IMR-90 (cell line): ENCODE data around the gene CRYBB1. TPM values are rescaled to one million over a fixed set of nuclear protein-coding genes. Genes with fewer than 3 reads are reported as not detected.

Experiments
- ATAC-seq: fragments of 200-7000 bp; cut with Tn5 transposase; 2 replicates; pipeline ENCODE4 v1.9.1; 2020; ENCODE audit warnings: low read depth, mild to moderate bottlenecking, moderate library complexity
- BruUV-seq: library from RNA; stranded (reverse); fragments of 400-500 nt; replicated peaks from 2 replicates; lab custom pipeline; 2021; lab: Mats Ljungman, UMichigan
- CTCF ChIA-PET: fragments of 300-600 bp; formaldehyde crosslinking; extraction: SDS; loops from one replicate; lab custom pipeline; 2021; ENCODE audit warnings: antibody characterized with exemption; lab: Yijun Ruan, JAX
- POLR2A ChIA-PET: fragments of 300-600 bp; sonication (Branson Sonifier 250); formaldehyde crosslinking; loops from one replicate; lab custom pipeline; 2022; ENCODE audit warnings: antibody characterized with exemption; ENCODE audit not compliant: unreplicated experiment; lab: Charles Lee
- DNase-seq: peaks from one replicate; pipeline ENCODE4 v3.0.0; 2013
- H2AFZ ChIP-seq: replicated peaks from 2 replicates; pipeline ENCODE3; 2013; ENCODE audit warnings: low read length, mild to moderate bottlenecking; ENCODE audit not compliant: poor library complexity
- H2AK5ac ChIP-seq: 2 replicates; pipeline ENCODE4 v1.6.1; 2013; ENCODE audit warnings: low read depth, low read length, inconsistent platforms
- H2AK9ac ChIP-seq: replicated peaks from 2 replicates; pipeline ENCODE3; 2013; ENCODE audit warnings: mild to moderate bottlenecking, low read depth, low read length, moderate library complexity; ENCODE audit not compliant: poor library complexity
- H2BK120ac ChIP-seq: 2 replicates; pipeline ENCODE4 v1.6.1; 2013; ENCODE audit warnings: low read depth, low read length, inconsistent platforms
- H2BK15ac ChIP-seq: 3 replicates; pipeline ENCODE4 v1.6.1; 2013; ENCODE audit warnings: low read depth, low read length, inconsistent platforms
- H2BK20ac ChIP-seq: 2 replicates; pipeline ENCODE4 v1.6.1; 2013; ENCODE audit warnings: low read depth, mild to moderate bottlenecking, inconsistent platforms, low read length, moderate library complexity
- H2BK5ac ChIP-seq: 2 replicates; pipeline ENCODE4 v1.6.1; 2013; ENCODE audit warnings: mild to moderate bottlenecking, low read depth, low read length, inconsistent platforms; ENCODE audit not compliant: poor library complexity, severe bottlenecking
- H3K14ac ChIP-seq: replicated peaks from 2 replicates; pipeline ENCODE4 v1.6.1; 2013; ENCODE audit warnings: low read depth, low read length, inconsistent platforms
- H3K18ac ChIP-seq: 2 replicates; pipeline ENCODE4 v1.6.1; 2013; ENCODE audit warnings: low read depth, low read length, control low read depth
- H3K23ac ChIP-seq: 2 replicates; pipeline ENCODE4 v1.6.1; 2013; ENCODE audit warnings: low read depth, low read length, inconsistent platforms
- H3K27ac ChIP-seq: 2 replicates; pipeline ENCODE4 v1.5.1; 2013; ENCODE audit warnings: mild to moderate bottlenecking, control low read depth, low read length; ENCODE audit not compliant: insufficient read depth
- H3K27me3 ChIP-seq: 2 replicates; pipeline ENCODE4 v1.6.1; 2013; ENCODE audit warnings: low read length; ENCODE audit not compliant: control insufficient read depth, insufficient read depth
- H3K36me3 ChIP-seq: 2 replicates; pipeline ENCODE4 v1.6.1; 2013; ENCODE audit warnings: low read length, mixed read lengths; ENCODE audit not compliant: control insufficient read depth, insufficient read depth
- H3K4ac ChIP-seq: 2 replicates; pipeline ENCODE4 v1.6.1; 2013; ENCODE audit warnings: low read depth, low read length, inconsistent platforms
- H3K4me1 ChIP-seq: 2 replicates; pipeline ENCODE4 v1.6.1; 2013; ENCODE audit warnings: low read length, mixed read lengths; ENCODE audit not compliant: control insufficient read depth, insufficient read depth
- H3K4me2 ChIP-seq: 2 replicates; pipeline ENCODE4 v1.6.1; 2013; ENCODE audit warnings: low read depth, mild to moderate bottlenecking, control low read depth, low read length, moderate library complexity
- H3K4me3 ChIP-seq: 2 replicates; pipeline ENCODE4 v1.5.1; 2013; ENCODE audit warnings: low read depth, mild to moderate bottlenecking, control low read depth, low read length, moderate library complexity; ENCODE audit not compliant: insufficient read depth
- H3K56ac ChIP-seq: 2 replicates; pipeline ENCODE4 v1.6.1; 2013; ENCODE audit warnings: low read length, inconsistent platforms; ENCODE audit not compliant: insufficient read depth; ENCODE audit errors: extremely low read depth
- H3K79me1 ChIP-seq, 2 experiments: 2 replicates each; pipeline ENCODE4 v1.6.1; 2013; ENCODE audit warnings: low read length in 2 of 2, inconsistent platforms in 1 of 2, low read depth in 1 of 2
- H3K9ac ChIP-seq: 2 replicates; pipeline ENCODE4 v1.6.1; 2013; ENCODE audit warnings: low read depth, low read length, control low read depth
- H3K9me1 ChIP-seq: 2 replicates; pipeline ENCODE4 v1.6.1; 2013; ENCODE audit warnings: low read length, inconsistent platforms; ENCODE audit not compliant: insufficient read depth
- H3K9me3 ChIP-seq: 2 replicates; pipeline ENCODE4 v1.6.1; 2013; ENCODE audit warnings: low read length; ENCODE audit not compliant: control insufficient read depth, insufficient read depth
- H4K20me1 ChIP-seq: 2 replicates; pipeline ENCODE4 v1.6.1; 2013; ENCODE audit warnings: low read length, inconsistent platforms; ENCODE audit not compliant: insufficient read depth
- H4K5ac ChIP-seq: 2 replicates; pipeline ENCODE4 v1.6.1; 2013; ENCODE audit warnings: mild to moderate bottlenecking, low read depth, low read length, control low read depth
- H4K8ac ChIP-seq, 2 experiments: 2 replicates each; pipeline ENCODE4 v1.6.1; 2013; ENCODE audit warnings: low read depth in 2 of 2, low read length in 2 of 2, control low read depth in 1 of 2, inconsistent platforms in 1 of 2
- H4K91ac ChIP-seq: 2 replicates; pipeline ENCODE4 v1.6.1; 2013; ENCODE audit warnings: low read depth, low read length, inconsistent platforms; ENCODE audit not compliant: insufficient read depth
- BHLHE40 ChIP-seq: fragments of 150-350 bp; IDR thresholded peaks from 2 replicates; pipeline ENCODE4 v1.6.1; 2016; ENCODE audit warnings: mild to moderate bottlenecking, low read depth, low read length
- CHD1 ChIP-seq: IDR thresholded peaks from 2 replicates; pipeline ENCODE4 v1.6.1; 2012; ENCODE audit warnings: low read depth, low read length, improper control_type of control experiment
- FOS ChIP-seq: fragments of 150-350 bp; IDR thresholded peaks from 2 replicates; pipeline ENCODE4 v1.6.1; 2016; ENCODE audit warnings: low read depth, low read length
- MAFK ChIP-seq: IDR thresholded peaks from 2 replicates; pipeline ENCODE4 v1.6.1; 2012; ENCODE audit warnings: low read depth, low read length, improper control_type of control experiment
- MXI1 ChIP-seq: IDR thresholded peaks from 2 replicates; pipeline ENCODE4 v1.6.1; 2012; ENCODE audit warnings: low read depth, mild to moderate bottlenecking, low read length, moderate library complexity, borderline replicate concordance
- NFE2L2 ChIP-seq: fragments of 150-350 bp; IDR thresholded peaks from 2 replicates; pipeline ENCODE4 v1.6.1; 2016; ENCODE audit warnings: low read depth, mild to moderate bottlenecking, low read length
- POLR2A ChIP-seq: IDR thresholded peaks from 2 replicates; pipeline ENCODE4 v1.6.1; 2012; ENCODE audit warnings: mild to moderate bottlenecking, low read depth, low read length
- RFX5 ChIP-seq: IDR thresholded peaks from 2 replicates; pipeline ENCODE4 v1.8.0; 2012; ENCODE audit warnings: low read depth, mild to moderate bottlenecking, low read length, moderate library complexity
- SMC3 ChIP-seq: fragments of 150-350 bp; IDR thresholded peaks from 2 replicates; pipeline ENCODE4 v1.6.1; 2016; ENCODE audit warnings: low read depth, mild to moderate bottlenecking, antibody characterized with exemption, low read length, moderate library complexity
- WGBS, 2 experiments: methylation state at CpG; one replicate each; pipeline versions ENCODE4 v1.1.5 to v1.1.7; 2013; ENCODE audit warnings: missing lambda C conversion rate in 2 of 2; ENCODE audit not compliant: insufficient read length in 1 of 2; ENCODE audit errors: extremely low coverage in 2 of 2; 5-methylcytosine and 5-hydroxymethylcytosine counted together
- dilution Hi-C: fragments of 300-500 bp; cut with HindIII; formaldehyde crosslinking; loops from one replicate; pipeline ENCODE4 v1.14.3; 2018; ENCODE audit warnings: low sequenced_read_pairs; ENCODE audit not compliant: unreplicated experiment
- in situ Hi-C: fragments of 300-500 bp; cut with MboI; formaldehyde crosslinking; loops from 3 replicates; pipeline ENCODE4 v1.14.3; 2019; ENCODE audit warnings: low sequenced_read_pairs, inconsistent platforms, mixed read lengths
- intact Hi-C: fragments of 100-400 bp; cut with micrococcal nuclease; formaldehyde crosslinking; loops from 2 replicates; pipeline ENCODE4 v1.10.0; 2022
- polyA plus RNA-seq, 3 experiments: library from polyadenylated mRNA; depleted of rRNA; stranded (reverse); fragments of >200 nt; gene quantifications; 2 replicates each; pipeline ENCODE4 v1.2.3, GENCODE V29; 2012; ENCODE audit warnings: low replicate concordance in 1 of 3
- total RNA-seq: library from RNA; depleted of rRNA; stranded (reverse); fragments of >200 nt; gene quantifications from 2 replicates; pipeline ENCODE4 v1.2.3, GENCODE V29; 2012
- TF ChIP-seq, protein P1 (sequence below): fragments of 150-350 bp; IDR thresholded peaks from 2 replicates; pipeline ENCODE4 v1.6.1; 2017; ENCODE audit warnings: mild to moderate bottlenecking, antibody characterized with exemption, low read length, low read depth
- TF ChIP-seq, protein P2 (sequence below): fragments of 150-350 bp; IDR thresholded peaks from 2 replicates; pipeline ENCODE4 v1.6.1; 2016; ENCODE audit warnings: low read depth, mild to moderate bottlenecking, low read length, moderate library complexity, borderline replicate concordance
- TF ChIP-seq, protein P3 (sequence below): conservative IDR thresholded peaks from 2 replicates; pipeline ENCODE4 v1.5.1; 2012; ENCODE audit warnings: mild to moderate bottlenecking, low read depth, low read length, improper control_type of control experiment

CRYBB1 gene
- total and polyA plus RNA-seq, 2 of the 4 experiments (the other 2 are of a cell fraction): not detected

DNA sequence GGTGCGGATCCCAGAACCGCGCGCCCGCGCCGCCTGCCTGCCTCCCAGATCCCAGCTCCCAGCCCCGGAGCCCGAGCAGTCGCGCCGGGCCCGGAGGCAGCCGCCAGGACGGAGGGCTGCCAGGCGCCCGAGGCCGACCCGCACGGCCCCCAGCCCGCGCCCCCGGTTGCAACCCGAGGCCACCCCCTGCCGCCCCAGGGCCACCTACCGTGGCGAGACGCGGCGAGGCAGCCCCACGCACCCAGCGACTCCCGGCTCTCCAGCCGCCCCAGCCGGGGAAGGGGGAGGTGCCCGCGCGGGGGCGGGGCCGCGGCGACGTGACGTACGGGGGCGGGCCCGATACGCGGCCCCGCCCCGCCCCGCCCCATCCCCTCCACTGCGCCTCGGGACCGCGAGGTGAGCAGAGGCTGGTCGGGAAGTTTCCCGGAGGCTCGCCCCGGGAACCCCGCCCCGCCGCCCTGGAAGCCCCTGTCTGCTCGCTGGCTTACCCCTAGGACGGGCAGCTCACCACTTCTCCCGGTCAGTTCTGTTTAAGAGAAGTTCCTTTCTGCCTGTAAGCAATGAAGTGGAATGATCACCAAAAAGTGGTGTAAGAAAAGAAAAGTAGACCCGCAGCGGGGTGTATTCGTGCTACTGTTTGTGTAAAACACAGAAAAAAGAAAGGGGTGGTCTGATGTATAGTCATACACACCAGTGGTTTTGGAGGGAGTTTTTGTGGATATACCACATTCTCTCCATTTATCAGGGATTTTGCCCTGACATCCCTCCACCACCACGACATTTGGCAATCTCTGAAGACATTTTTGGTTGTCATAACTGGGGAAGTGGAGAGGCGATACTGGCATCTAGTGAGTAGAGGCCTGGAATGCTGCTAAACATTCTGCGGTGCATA is 27.7 kb downstream of the CRYBB1 start, which contains the start of gene TPST2:
TPST2 (minus strand) TSS at position 288 of the 892 bp plus-strand sequence. CDS start 48,502 bp downstream, outside the sequence.
- peaks cover 10% of the 10 kb centered on the region for H3K4me1 ChIP-seq
- WGBS, 2 experiments: 0% methylated on average over 13 of the region's 72 CpGs; no CpG with 5 or more reads in 1 of the 2 experiments
- H3K36me3 ChIP-seq: no peaks in the 10 kb centered on the region
- H4K20me1 ChIP-seq: peaks cover 19% of the 10 kb centered on the region; the same call in 1 of the 2 replicates
- no TSS peak for BruUV-seq
- H3K14ac ChIP-seq: peak within 1 kb of the TSS; percentile 86
- peak within 1 kb of the TSS; percentile 88 for H3K23ac ChIP-seq
- CTCF ChIA-PET: no interaction called here
- intact Hi-C loops (loop anchor here (5.0 kb wide), 2 partner anchors 78 to 88 kb away; partner anchors contain the start of gene TFIP11), dilution Hi-C loops (no loop called here), in situ Hi-C loops (loop anchor here (10.0 kb wide), 1 partner anchor 55 kb away; no protein-coding TSS in a partner anchor)
- H3K27ac ChIP-seq: peak within 1 kb of the TSS; percentile 73
- H3K9ac ChIP-seq: peak within 1 kb of the TSS; percentile 88
- peak within 1 kb of the TSS; percentile 76; the same call in 1 of the 2 replicates for H3K56ac ChIP-seq
- H3K9me1 ChIP-seq: peaks cover 7% of the 10 kb centered on the region
- peak within 1 kb of the TSS; percentile 59 for H2BK5ac ChIP-seq
- H4K8ac ChIP-seq: peak within 1 kb of the TSS; percentile 84 to 98
- peak within 1 kb of the TSS; percentile 49 for H2BK120ac ChIP-seq
- peak within 1 kb of the TSS; percentile 84 for H3K4ac ChIP-seq
- peak within 1 kb of the TSS; percentile 61 for H4K91ac ChIP-seq
- H2AK5ac ChIP-seq: peak within 1 kb of the TSS; percentile 71; the same call in 1 of the 2 replicates
- ATAC-seq: peak; percentile 97
- H3K4me3 ChIP-seq: peak within 1 kb of the TSS; percentile 95
- peak; percentile 65 for DNase-seq
- H3K27me3 ChIP-seq: peaks cover 9% of the 10 kb centered on the region
- H3K4me2 ChIP-seq: peak within 1 kb of the TSS; percentile 94
- peak within 1 kb of the TSS; percentile 91 for H2AFZ ChIP-seq
- peak within 1 kb of the TSS; percentile 97 for H2AK9ac ChIP-seq
- H2BK20ac ChIP-seq: peak within 1 kb of the TSS; percentile 20; the same call in 1 of the 2 replicates
- H3K18ac ChIP-seq: peak within 1 kb of the TSS; percentile 57
- H2BK15ac ChIP-seq: peak within 1 kb of the TSS; percentile 81; the same call in 2 of the 3 replicates
- peak within 1 kb of the TSS; percentile 79; the same call in 1 of the 2 replicates for H4K5ac ChIP-seq
- H3K9me3 ChIP-seq: no peaks in the 10 kb centered on the region
- POLR2A ChIA-PET: no interaction called here
- peaks cover 19 to 40% of the 10 kb centered on the region in 2 experiments for H3K79me1 ChIP-seq
- TF ChIP-seq NFE2L2 (no peak), MXI1 (0 out of 2 replicates have a peak, but pooled peaks have one; percentile 22), BHLHE40 (no peak), CHD1 (no peak), RFX5 (no peak), FOS (no peak), SMC3 (no peak; the same call in 1 of the 2 replicates), POLR2A (peak; percentile 72), MAFK (no peak)
- TF ChIP-seq, protein P1, sequence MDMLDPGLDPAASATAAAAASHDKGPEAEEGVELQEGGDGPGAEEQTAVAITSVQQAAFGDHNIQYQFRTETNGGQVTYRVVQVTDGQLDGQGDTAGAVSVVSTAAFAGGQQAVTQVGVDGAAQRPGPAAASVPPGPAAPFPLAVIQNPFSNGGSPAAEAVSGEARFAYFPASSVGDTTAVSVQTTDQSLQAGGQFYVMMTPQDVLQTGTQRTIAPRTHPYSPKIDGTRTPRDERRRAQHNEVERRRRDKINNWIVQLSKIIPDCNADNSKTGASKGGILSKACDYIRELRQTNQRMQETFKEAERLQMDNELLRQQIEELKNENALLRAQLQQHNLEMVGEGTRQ: no peak
- TF ChIP-seq, protein P2, sequence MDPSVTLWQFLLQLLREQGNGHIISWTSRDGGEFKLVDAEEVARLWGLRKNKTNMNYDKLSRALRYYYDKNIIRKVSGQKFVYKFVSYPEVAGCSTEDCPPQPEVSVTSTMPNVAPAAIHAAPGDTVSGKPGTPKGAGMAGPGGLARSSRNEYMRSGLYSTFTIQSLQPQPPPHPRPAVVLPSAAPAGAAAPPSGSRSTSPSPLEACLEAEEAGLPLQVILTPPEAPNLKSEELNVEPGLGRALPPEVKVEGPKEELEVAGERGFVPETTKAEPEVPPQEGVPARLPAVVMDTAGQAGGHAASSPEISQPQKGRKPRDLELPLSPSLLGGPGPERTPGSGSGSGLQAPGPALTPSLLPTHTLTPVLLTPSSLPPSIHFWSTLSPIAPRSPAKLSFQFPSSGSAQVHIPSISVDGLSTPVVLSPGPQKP: no peak
- TF ChIP-seq, protein P3, sequence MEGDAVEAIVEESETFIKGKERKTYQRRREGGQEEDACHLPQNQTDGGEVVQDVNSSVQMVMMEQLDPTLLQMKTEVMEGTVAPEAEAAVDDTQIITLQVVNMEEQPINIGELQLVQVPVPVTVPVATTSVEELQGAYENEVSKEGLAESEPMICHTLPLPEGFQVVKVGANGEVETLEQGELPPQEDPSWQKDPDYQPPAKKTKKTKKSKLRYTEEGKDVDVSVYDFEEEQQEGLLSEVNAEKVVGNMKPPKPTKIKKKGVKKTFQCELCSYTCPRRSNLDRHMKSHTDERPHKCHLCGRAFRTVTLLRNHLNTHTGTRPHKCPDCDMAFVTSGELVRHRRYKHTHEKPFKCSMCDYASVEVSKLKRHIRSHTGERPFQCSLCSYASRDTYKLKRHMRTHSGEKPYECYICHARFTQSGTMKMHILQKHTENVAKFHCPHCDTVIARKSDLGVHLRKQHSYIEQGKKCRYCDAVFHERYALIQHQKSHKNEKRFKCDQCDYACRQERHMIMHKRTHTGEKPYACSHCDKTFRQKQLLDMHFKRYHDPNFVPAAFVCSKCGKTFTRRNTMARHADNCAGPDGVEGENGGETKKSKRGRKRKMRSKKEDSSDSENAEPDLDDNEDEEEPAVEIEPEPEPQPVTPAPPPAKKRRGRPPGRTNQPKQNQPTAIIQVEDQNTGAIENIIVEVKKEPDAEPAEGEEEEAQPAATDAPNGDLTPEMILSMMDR: no peak
